ENCODE measurements around the gene EARS2.
A peak's percentile ranks its signal among the peaks of the same experiment; 100 is the strongest.
"Not testable (repeated sequence)": the region's sequence is repeated elsewhere in the genome, so short reads cannot be mapped to it uniquely, and the experiment has no call there.

The EARS2 gene

DNA sequence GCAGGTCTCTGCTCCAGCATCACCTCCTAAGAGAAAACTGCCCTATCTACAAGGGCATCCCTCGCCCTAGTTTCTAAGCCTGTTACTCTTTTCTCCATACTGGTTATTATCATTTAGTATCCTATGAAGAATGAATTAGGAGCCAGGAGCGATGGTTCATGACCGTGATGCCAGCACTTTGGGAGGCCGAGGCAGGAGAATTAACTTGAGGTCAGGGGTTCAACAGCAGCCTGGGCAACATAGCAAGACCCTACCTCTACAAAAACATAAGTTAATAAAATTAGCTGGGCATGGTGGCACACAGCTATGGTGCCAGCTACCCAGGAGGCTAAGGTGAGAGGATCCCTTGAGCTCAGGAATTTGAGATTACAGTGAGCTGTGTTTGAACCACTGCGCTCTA is 7.2 kb downstream of the EARS2 start:
- Mint-ChIP-seq H3K9me3 (no peaks in the 10 kb centered on the region), H3K4me1 (no peaks in the 10 kb centered on the region), H3K4me3 (no peak overlapping the region), H3K27ac (no peak overlapping the region), H3K36me3 (peaks cover 78% of the 10 kb centered on the region)
- no peak for ATAC-seq
- DNase-seq (ENCODE audit: low spot score in 2 of 2), result no peak

DNA sequence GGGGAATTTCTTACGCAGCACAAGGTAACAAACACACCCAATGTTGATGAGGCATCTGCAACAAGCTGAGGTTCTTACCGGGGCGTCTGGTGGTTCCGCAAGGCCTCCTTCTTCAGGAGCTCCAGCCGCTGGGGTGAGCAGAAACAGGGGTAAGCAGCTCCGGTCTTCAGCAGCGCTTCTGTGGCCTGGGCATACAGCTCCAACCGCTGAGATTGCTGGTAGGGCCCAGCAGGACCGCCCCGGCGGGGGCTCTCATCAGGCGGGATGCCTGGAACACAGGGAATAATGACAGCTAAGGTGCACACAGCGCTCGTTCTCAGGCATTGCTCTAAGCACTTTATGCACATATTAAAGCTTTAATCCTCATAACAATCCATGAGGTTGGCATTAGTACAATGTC is 12.7 kb downstream of the EARS2 start:
- no peak overlapping the region for H3K27ac Mint-ChIP-seq
- no peaks in the 10 kb centered on the region for H3K9me3 Mint-ChIP-seq
- no peaks in the 10 kb centered on the region for H3K4me1 Mint-ChIP-seq
- no peak overlapping the region for H3K4me3 Mint-ChIP-seq
- ATAC-seq (no peak), DNase-seq (ENCODE audit: low spot score in 2 of 2) (no peak)
- peaks cover 95% of the 10 kb centered on the region for H3K36me3 Mint-ChIP-seq

DNA sequence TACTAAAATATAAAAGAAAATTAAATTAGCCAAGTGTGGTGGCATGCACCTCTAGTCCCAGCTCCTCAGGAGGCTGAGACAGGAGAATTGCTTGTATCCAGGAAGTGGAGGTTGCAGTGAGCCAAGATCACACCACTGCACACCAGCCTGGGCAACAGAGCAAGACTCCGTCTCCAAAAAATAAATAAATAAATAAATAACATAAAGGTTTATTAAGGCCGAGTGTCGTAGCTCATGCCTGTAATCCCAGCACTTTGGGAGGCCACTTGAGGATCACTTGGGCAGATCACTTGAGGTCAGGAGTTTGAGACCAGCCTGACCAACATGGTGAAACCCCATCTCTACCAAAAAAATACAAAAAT is 16.4 kb downstream of the EARS2 start:
- not testable (repeated sequence) for H3K4me1 Mint-ChIP-seq; DNase-seq (ENCODE audit: low spot score in 2 of 2); H3K9me3 Mint-ChIP-seq

DNA sequence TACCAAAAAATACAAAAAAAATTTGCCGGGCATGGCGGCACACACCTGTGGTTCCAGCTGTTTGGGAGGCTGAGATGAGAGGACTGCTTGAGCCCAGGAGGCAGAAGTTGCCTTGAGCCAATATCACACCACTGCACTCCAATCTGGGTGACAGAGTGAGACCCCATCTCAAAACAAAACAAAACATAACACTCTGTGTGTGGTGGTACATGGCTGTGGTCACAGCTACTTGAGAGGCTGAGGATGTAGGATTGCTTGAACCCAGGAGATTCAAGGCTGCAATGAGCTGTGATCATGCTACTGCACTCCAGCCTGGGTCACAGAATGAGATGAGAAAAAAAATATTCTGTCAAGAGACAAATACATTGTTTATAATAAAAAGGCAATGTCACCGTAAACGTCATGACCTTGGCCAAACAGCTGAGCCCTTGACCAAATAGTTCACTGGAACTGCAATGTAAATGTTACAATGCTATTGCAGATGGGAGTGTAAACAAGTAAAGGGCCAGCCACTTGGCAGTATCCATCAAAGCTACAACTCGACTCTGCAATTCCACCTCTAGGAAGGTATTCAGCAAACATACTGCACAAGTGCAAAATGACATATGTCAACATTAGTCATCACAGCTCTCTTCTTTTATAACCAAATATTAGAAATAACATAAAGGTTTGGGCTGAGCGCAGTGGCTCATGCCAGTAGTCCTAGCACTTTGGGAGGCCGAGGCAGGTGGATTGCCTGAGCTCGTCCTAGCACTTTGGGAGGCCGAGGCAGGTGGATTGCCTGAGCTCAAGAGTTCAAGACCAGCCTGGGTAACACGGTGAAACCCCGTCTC is 16.9 kb downstream of the EARS2 start:
- no peak for ATAC-seq
- H3K9me3 Mint-ChIP-seq, result no peaks in the 10 kb centered on the region
- H3K27ac Mint-ChIP-seq, result no peak overlapping the region
- peaks cover 83% of the 10 kb centered on the region for H3K36me3 Mint-ChIP-seq
- H3K4me1 Mint-ChIP-seq, result no peaks in the 10 kb centered on the region
- no peak overlapping the region for H3K4me3 Mint-ChIP-seq
- no peak for DNase-seq (ENCODE audit: low spot score in 2 of 2)

More for the DNA sequence above, 16.4 kb downstream of the EARS2 start:
- H3K36me3 Mint-ChIP-seq, result peaks cover 89% of the 10 kb centered on the region
- ATAC-seq, H3K27ac Mint-ChIP-seq, H3K4me3 Mint-ChIP-seq: not testable (repeated sequence)

GRCh38 chr16:23538919-23539278 is 18.3 kb downstream of the EARS2 start:
- DNase-seq (ENCODE audit: low spot score in 2 of 2) (no peak), ATAC-seq (no peak)
- Mint-ChIP-seq H3K4me3 (no peak overlapping the region), H3K9me3 (no peaks in the 10 kb centered on the region), H3K4me1 (no peaks in the 10 kb centered on the region), H3K27ac (peak overlapping the region; percentile 14), H3K36me3 (peaks cover 78% of the 10 kb centered on the region)

DNA sequence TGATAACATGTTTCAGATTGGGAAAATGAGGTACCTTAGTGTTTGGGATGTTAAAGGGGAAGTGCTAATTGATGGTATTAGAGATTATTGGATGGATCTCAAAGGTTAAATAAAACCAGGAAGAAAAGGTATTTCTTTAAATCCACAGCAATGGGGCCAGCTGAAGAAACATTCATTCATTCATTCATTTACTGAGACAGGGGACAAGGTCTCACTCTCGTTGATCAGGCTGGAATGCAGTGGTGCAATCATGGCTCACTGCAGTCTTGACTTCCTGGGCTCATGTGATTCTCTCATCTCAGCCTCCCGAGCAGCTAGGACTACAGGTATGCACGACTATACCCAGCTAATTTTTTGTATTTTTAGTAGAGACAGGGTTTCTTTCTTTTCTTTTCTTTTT is 19.8 kb downstream of the EARS2 start:
- no peak for DNase-seq (ENCODE audit: low spot score in 2 of 2)
- Mint-ChIP-seq H3K9me3 (no peaks in the 10 kb centered on the region), H3K27ac (peak overlapping the region; percentile 17), H3K4me1 (no peaks in the 10 kb centered on the region), H3K4me3 (no peak overlapping the region), H3K36me3 (peaks cover 78% of the 10 kb centered on the region)
- ATAC-seq, result no peak

GRCh38 chr16:23535901-23536300 is 21.2 kb downstream of the EARS2 start:
- Mint-ChIP-seq H3K4me3 (no peak overlapping the region), H3K27ac (no peak overlapping the region)

GRCh38 chr16:23534868-23535860 is 22.0 kb downstream of the EARS2 start:
- Mint-ChIP-seq H3K4me3 (no peak overlapping the region), H3K9me3 (no peaks in the 10 kb centered on the region), H3K4me1 (no peaks in the 10 kb centered on the region), H3K36me3 (peaks cover 73% of the 10 kb centered on the region), H3K27ac (no peak overlapping the region)
- no peak for DNase-seq (ENCODE audit: low spot score in 2 of 2)
- ATAC-seq, result no peak

More at GRCh38 chr16:23535901-23536300, 21.2 kb downstream of the EARS2 start:
- no peak for DNase-seq (ENCODE audit: low spot score in 2 of 2)
- Mint-ChIP-seq H3K36me3 (peaks cover 78% of the 10 kb centered on the region), H3K9me3 (no peaks in the 10 kb centered on the region), H3K4me1 (no peaks in the 10 kb centered on the region)
- ATAC-seq, result no peak

- no peak overlapping the region for H3K27ac Mint-ChIP-seq
- ATAC-seq (no peak), DNase-seq (ENCODE audit: low spot score in 2 of 2) (no peak)
- peaks cover 72% of the 10 kb centered on the region for H3K36me3 Mint-ChIP-seq
- no peak overlapping the region for H3K4me3 Mint-ChIP-seq
- no peaks in the 10 kb centered on the region for H3K4me1 Mint-ChIP-seq
- no peaks in the 10 kb centered on the region for H3K9me3 Mint-ChIP-seq
Measured at GRCh38 chr16:23532448-23532847, 24.7 kb downstream of the EARS2 start.

GRCh38 chr16:23530062-23530461 is 27.1 kb downstream of the EARS2 start:
- DNase-seq (ENCODE audit: low spot score in 2 of 2), result no peak
- H3K27ac Mint-ChIP-seq, result no peak overlapping the region
- no peak overlapping the region for H3K4me3 Mint-ChIP-seq
- no peaks in the 10 kb centered on the region for H3K9me3 Mint-ChIP-seq
- H3K36me3 Mint-ChIP-seq, result peaks cover 78% of the 10 kb centered on the region
- no peak for ATAC-seq
- no peaks in the 10 kb centered on the region for H3K4me1 Mint-ChIP-seq

DNA sequence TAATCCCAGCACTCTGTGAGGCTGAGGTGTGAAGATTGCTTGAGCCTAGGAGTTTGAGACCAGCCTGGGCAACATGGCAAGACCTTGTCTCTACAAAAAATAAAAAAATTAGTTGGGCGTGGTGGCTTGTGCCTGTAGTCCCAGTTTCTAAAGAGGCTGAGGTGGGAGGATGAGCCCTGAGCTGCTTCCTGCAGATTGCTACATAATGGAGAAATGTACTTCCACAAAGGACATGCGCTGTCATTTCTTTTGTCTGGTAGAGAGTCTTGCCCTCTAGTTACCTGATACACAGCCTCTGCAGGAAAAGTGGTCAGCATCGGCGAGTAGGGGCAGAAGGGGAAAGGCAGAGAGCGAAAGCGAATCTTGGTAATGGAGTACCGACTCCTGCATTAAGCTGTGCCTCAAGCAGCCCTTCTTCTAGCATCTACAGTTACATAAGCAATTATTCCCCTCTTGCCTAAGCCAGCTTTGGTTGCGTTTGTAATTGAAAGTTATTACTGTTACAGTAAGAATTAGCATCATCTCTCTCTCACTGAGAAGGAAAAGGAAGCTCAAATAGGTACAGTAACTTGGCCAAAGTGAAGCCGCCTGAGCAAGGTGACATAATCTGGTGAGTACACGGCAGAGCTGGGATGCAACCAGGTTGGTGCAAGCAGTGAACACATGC is 28.4 kb downstream of the EARS2 start:
- Mint-ChIP-seq H3K27ac (no peak overlapping the region), H3K9me3 (no peaks in the 10 kb centered on the region), H3K4me3 (no peak overlapping the region), H3K4me1 (no peaks in the 10 kb centered on the region), H3K36me3 (peaks cover 83% of the 10 kb centered on the region)
- ATAC-seq, result no peak
- DNase-seq (ENCODE audit: low spot score in 2 of 2), result no peak

GRCh38 chr16:23527961-23528643 is 29.0 kb downstream of the EARS2 start:
- H3K4me3 Mint-ChIP-seq, result no peak overlapping the region
- ATAC-seq, result no peak
- H3K27ac Mint-ChIP-seq, result no peak overlapping the region
- H3K4me1 Mint-ChIP-seq, result no peaks in the 10 kb centered on the region
- H3K36me3 Mint-ChIP-seq, result peaks cover 83% of the 10 kb centered on the region
- no peak for DNase-seq (ENCODE audit: low spot score in 2 of 2)
- no peaks in the 10 kb centered on the region for H3K9me3 Mint-ChIP-seq

- H3K4me3 Mint-ChIP-seq, result no peak overlapping the region
- peaks cover 75% of the 10 kb centered on the region for H3K36me3 Mint-ChIP-seq
- H3K9me3 Mint-ChIP-seq, result no peaks in the 10 kb centered on the region
- H3K27ac Mint-ChIP-seq, result no peak overlapping the region
- no peaks in the 10 kb centered on the region for H3K4me1 Mint-ChIP-seq
- ATAC-seq, result no peak
- no peak for DNase-seq (ENCODE audit: low spot score in 2 of 2)
Measured at GRCh38 chr16:23524886-23525285, 32.3 kb downstream of the EARS2 start.

GRCh38 chr16:23523876-23524385 is 33.2 kb downstream of the EARS2 start:
- DNase-seq (ENCODE audit: low spot score in 2 of 2) (no peak), ATAC-seq (no peak)
- Mint-ChIP-seq H3K4me3 (no peak overlapping the region), H3K27ac (peak overlapping the region; percentile 60), H3K9me3 (no peaks in the 10 kb centered on the region), H3K36me3 (peaks cover 79% of the 10 kb centered on the region), H3K4me1 (no peaks in the 10 kb centered on the region)

- DNase-seq (ENCODE audit: low spot score in 2 of 2) (no peak), ATAC-seq (no peak)
- Mint-ChIP-seq H3K4me3 (no peak overlapping the region), H3K9me3 (no peaks in the 10 kb centered on the region), H3K36me3 (peaks cover 74% of the 10 kb centered on the region), H3K27ac (peak overlapping the region; percentile 24), H3K4me1 (no peaks in the 10 kb centered on the region)
Measured at GRCh38 chr16:23523321-23523720, 33.8 kb downstream of the EARS2 start.
